ENCODE results near the gene CFAP20DC.
"Not testable (repeated sequence)": the region's sequence is repeated elsewhere in the genome, so short reads cannot be mapped to it uniquely, and the experiment has no call there.

Gene CFAP20DC

DNA sequence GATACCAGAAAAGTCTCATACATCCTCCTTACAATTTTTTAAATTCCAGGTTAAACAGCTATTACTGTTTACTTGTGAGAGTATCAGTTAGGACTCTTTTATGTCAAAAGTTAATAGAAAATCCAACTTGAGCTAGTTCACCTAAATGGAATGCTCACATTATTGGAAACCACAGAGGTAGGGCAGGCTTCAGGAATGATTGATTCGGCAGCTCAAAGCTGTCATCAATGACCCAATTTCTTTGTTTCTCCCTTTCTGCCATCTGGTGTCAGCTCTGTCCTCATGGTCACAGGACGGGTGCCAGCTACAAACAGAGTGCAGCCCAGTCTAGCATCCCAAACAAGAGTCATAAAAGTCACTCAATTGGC, 32.2 kb downstream of the CFAP20DC start:
- no peak for DNase-seq

DNA sequence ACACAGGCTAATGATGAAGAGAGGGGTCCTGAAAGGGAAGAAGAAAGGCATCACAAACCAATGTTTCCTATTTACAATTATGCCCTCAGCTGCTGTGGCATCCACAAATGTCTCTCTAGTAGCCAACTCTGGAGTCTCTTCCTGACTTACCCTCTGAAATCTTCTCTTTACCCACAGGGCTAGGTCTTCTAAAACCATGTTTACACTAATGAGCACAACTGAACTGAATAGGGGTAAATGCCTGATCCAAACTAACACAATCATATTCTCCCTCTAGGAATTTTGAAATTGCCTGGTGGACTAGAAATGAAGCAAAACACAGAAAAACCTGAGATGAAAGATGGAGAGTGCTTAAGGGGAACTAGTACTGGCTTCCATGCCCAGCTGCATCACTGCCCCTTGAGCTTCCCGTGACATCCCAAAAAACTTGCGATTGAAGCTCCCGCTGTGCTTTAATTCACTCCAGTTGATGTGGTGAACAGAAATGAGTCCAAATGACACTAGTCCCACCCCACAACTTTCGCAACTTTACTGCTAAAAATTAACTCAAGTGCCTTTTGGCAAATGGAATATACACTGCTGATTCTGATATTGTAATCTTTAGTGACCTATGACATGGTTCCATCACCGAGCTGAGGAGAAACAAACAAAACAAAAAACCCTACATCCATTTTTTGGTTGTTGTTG, 32.8 kb downstream of the CFAP20DC start:
- no peak for DNase-seq

DNA sequence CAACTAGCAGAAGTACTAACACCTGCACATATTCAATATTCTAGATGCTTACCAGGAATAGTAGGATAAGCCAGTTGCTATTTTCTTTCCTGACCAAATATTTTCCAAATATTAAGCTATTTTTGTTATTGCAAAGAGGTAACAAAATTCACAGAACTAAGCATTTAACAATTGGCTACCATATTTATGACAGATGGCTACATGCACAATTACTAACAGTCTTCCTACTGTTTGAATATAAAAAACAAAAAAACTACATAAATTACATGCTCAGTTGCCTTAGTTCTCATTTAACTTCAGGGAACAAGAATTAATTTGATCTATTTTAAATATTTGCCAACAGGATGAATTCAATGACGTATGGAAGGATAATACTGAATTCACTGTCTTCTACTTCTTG, 36.2 kb downstream of the CFAP20DC start:
- DNase-seq, result no peak

DNA sequence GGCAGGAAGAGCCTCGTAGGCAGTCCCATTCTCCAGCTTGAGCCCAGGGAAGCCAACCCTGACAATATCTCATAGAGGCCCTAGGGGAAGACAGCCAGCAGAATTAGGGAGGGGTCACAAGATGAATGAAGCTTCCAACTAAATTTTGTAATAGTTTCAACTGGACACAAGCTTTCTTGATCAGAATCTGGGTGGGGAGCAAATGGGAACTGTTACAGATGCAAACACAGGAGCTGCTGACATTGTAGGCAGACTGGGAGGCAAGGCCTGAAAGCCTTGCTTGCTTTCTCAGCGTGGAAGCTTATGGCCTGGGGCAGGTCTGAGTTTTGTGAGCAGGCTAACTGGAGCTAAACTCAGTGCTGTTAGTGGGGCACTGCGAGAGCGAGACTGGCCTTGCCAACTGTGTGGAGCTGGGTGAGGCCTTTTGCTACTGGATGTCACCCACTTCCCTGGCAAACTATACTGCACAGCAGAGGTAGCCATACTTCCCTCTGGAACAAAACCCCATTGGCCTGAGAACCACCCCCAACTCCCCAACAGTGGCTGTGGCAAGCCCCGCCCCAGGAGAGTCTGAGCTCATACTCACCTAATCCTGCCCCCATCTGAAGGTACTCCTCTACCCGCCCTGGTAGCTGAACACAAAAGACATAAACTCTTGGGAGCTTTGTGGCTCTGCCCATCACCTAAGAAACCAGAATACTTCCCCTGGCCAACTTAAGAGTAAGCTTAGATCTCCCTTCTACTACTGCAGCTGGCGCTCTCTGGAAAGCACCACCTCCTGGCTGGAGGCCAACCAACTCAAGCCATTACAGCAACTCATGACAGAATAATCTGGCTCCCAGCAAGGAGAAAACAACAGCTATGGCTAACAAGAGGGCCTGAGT, 42.9 kb downstream of the CFAP20DC start:
- DNase-seq, result peak in 1 of 3 experiments; percentile 1

DNA sequence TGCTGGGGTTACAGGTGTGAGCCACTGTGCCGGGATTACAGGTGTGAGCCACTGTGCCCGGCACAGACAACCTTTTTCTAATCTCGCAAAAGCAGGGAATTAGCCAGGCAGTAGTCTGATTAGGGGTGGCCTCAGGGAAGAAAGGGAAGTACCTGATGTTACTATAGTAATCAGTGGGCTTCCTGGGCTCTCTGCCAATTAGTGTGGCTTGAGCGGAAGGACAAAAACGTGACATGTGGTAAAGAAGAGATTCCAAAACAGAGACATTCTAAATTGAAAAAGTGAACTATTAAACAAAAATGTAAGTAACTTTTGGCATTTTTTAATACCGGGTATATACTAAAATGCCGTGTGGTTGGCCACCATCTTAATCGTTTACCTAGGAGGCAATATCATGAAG, 48.1 kb downstream of the CFAP20DC start:
- peak in 1 of 3 experiments; percentile 6 for DNase-seq

DNA sequence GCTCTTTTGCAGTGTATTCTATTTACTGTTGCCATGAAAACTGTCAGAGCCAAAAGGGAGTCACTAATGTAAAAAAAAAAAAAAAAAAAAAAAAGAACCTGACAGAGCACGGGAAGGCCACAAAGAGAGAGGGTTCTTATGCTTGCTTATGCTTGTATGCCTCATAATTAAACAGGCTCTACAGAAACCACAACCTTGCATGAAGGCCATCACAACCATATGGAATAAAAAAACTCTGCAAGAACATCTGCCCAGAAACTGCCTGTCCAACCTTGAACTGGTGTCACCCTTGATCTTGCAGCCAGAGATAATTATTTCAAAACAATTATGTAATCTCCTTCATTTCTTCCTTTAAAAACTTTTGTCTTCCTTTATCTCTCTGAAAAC, 50.1 kb downstream of the CFAP20DC start:
- DNase-seq, result peak in 1 of 3 experiments; percentile 30

DNA sequence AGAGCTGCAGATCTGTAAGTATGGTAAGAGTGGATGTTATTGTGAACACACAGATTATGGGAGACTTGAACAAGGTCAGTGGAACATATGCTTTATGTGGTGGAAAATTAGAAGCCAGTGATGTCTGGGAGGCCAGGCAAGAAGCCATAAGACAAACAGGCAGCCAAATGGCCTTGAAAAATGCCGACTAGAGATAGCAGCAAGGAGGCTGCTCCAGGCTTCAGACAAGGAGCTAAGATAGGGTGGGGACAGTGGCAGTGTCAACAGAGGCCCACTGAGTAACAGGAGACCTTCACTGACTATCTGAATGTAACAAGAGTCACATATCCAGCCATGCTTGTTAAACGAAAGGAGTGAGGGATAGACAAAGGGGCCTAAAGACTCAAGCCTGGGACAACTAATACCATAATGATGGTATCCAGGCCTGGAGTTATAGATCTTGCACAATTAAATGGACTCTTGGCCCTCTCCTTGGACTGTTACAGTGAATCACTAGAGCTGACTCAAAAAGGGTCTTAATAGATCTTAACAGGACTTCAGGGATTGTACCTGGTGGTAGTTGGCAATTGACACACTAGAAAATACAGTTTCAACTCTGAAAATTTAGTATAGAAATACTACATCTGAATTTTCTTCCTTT, 50.6 kb downstream of the CFAP20DC start:
- DNase-seq, result no peak

DNA sequence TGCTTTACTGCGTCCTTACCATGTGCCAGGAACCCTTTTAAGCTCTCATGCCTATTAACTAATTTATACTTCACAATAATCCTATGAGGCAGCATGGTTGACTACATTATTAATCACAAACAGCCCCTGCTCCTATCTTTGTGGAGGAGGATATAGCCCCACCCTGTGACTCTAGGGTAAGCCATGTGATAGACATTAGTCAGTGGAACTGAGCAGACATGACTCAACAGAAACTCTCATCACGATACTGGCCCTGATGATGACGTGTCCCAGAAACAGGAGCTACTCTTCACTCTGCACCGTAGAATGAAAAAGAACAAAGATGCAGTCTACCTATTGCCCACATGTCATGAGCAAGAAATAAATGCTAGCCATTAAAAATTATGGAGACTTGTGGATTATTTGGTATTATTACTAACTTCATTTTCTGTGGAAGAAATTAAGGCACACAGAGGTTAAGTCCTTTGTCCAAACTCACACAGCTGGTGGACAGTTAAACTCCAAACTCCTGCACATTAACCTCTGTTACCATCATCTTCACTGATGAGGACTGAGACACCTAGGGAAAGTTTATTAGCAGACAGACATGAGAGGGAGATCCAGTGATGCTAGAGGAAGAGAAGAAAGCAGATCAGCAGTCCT, 51.2 kb downstream of the CFAP20DC start:
- no peak for DNase-seq

DNA sequence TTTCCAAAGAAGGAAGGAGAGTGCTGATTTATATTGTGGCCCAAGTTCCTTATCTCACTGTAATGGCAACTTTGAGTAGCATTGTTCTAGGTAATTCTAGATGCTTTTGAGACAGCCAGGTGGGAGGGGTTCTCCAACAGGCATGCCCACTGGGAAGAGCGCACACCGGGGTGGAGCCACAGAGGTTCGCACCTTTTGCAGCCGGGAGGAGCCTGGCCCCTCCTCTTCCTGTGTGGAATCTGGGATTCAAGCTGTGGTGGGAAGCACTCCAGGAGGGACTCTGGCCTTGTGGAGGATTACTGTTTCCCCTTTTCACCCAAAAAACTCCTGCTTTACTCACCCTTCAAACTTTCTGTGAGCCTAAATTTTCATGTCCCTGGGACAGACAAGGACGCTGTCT, 53.1 kb downstream of the CFAP20DC start:
- no peak for DNase-seq

DNA sequence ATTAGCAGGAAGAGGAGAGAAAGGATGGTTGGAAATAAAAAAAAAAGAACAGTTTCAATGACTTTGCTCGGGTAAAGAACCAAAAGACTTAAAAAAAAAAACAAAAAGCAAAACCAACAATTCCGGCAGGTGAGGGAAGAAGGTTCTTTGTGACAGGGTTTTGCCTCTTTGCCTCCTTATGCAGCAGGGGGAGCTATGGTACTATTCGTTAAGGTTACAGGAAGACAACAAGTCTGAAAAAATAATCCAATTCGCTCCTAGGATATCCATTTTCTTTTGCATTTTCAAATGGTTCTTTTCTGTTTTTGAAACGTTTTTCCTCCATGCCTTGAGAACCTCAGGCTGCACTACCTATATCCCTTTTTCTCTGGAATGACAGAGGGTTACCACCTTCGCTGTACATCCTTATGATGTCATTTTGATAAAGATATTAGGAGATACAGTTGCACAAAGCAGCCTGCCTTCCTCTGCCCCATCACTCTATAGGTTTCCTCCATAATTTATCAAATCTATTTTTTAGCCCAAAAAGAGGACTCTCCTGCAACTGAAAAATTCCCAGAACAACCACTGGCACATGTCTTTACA, 55.0 kb downstream of the CFAP20DC start:
- peak; percentile 33 to 81 (median 68) for DNase-seq

DNA sequence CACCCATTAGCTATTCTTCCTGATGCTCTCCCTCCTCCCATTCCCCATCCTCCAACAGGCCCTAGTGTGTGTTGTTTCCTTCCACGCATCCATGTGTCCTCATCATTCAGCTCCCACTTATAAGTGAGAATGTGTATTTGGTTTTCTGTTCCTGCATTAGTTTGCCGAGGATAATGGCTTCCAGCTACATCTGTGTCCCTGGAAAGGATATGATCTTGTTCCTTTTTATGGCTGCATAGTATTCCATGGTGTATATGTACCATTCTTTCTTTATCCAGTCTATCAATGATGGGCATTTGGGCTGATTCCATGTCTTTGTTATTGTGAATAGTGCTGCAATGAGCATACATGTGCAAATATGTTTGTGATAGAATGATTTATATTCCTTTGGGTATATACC, 56.3 kb downstream of the CFAP20DC start:
- no peak for DNase-seq

DNA sequence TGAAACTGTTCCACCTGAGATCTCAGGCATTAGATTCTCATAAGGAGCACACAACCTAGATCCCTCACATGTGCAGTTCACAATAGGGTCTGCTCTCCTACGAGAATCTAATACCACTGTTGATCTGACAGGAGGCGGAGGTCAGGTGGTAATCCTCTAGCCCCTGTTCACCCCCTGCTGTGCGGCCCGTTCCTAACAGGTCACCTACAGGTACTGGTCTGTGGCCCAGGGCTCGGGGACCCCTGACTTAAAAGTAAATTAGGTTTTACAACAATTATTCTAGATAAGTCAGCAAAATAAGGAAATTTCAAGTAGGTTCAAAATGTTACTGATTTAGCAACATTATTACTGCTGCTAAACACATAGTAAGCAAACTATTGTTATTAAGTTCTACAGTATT, 58.2 kb downstream of the CFAP20DC start:
- no peak for DNase-seq

DNA sequence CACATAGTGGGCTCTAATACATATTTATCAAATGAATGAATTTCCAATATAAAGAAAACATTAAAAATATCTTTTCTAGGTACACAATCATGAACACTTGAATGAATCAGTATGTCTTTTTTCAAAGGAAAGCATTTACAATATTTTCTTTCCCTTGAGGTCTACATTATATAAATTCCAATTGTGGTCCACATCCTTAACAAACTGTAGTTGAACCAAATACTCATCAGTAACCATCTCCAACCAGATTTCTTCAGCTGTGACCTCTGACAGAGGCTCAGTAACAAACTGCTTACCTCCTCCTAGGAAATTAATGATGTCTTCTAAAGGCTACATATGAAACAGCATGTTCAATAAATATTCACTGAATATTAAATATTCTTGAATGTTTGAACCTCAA, 58.8 kb downstream of the CFAP20DC start:
- DNase-seq, result no peak

DNA sequence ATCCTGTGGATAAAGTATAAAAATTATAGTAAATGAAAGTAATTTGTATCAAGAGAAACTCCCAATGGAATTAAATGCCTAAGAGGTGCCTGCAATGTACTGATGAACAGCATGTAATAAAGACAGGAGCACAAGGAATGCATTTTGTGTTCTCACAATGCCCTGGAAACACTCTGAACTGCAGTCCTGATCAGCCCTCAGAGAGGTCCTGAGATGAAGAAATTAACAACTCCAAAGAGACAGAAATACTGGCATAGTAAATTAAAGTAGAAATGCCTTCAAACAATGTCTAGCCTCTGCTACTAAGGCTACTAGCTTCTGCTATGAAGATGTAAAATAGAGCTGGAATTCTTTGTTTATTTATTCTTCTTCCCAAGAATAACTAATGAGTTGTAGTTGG, 59.9 kb downstream of the CFAP20DC start:
- DNase-seq, result no peak

DNA sequence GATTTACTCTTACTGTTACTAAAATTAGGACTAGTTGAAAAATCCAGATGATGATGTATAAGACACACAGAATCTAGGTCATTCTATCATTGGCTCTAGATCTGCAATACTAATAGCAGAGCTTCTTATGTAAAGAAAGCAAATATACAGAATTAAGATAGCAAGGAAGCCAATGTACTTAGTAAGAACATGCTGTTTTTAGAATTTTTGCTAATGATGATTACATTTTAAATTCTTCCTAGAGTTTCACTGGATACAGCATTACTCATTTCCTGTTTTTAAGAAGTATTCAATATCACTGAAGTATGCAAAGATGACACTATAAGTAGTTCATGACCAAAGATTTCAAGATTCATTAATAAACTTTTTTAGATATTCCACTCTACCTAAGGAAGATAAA, 60.7 kb downstream of the CFAP20DC start:
- no peak for DNase-seq

DNA sequence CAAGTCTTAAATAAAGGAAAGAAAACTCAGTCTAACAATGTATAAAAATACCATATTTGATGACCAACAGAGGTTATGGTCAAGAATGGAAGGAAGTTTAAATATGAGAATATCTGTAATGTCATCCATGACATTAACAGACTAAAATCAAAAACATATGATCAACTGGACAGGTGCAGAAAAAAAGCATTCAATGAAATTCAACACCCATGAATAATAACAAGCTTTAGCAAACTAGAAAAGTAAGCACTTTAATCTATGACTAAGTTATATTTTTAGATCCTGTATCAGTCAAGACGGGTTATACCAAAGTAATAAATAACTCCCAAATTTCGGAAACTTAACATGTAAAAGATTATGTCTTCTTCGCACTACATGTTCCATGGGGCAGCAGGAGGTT, 61.8 kb downstream of the CFAP20DC start:
- DNase-seq, result no peak

DNA sequence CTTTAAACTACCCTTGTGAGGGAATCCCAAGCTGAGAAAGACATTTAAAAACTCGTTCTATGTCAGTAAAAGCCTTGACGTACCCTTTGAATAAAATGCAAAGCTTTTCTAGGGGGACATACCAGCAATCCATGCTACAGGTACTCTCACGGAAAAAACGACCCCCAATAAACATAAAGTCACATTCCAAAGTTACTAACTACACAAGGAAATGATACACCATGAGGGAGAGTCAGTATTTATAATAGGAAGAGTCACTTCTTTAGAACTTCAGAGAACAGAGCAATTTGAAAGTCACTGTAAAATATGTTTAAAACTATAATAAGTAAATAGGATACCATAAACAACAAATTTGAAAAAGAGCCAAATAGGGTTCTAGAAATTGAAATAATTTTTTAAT, 63.2 kb downstream of the CFAP20DC start:
- DNase-seq, result no peak

DNA sequence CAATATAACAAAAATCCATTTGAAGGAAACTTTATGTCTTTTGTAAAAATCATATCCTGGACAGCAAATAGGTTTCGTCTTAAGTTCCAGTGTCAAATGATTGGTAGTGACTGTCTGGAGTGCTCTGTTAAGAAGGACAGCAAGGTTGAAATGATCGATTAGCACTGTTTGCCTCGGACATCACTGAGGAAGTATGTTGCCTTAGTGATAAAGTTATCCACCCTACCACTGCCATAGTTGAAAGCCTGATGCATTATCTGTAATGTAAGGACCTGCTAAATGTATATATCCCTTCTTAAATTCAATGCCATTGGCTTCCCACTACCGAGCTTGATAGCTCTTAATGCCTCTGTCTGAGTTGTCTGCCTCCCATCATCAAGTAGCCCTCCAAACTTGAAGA, 70.0 kb downstream of the CFAP20DC start:
- no peak for DNase-seq

DNA sequence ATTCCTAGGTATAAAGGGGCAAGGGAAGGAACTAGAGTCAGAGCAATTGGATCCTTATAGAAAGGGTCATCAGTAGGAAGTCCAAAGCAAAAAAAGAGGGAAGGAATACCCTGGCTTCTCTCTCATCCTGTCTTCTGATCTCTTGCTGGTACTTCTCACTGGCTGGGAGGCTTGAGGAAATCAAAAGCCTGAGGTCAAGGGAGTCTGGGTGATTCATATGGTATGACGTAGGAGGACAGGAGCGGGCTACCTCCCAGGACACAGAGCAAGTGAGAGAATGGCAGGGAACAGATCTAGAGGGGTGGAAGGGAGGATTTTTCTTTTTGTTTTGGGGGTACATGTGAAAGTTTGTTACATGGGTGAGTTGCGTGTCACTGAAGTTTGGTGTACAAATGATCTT, 76.0 kb downstream of the CFAP20DC start:
- no peak for DNase-seq

DNA sequence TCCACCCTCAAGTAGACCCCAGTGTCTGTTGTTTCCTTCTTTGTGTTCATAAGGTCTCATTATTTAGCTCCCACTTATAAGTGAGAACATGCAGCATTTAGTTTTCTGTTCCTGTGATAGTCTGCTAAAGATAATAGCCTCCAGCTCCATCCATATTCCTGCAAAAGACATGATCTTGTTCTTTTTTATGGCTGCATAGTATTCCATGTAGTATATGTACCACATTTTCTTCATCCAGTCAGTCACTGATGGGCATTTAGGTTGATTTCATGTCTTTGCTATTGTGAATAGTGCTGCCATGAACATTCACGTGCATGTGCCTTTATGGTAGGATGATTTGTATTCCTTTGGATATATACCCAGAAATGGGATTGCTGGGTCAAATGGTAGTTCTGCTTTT, 82.0 kb downstream of the CFAP20DC start:
- not testable (repeated sequence) for DNase-seq

DNA sequence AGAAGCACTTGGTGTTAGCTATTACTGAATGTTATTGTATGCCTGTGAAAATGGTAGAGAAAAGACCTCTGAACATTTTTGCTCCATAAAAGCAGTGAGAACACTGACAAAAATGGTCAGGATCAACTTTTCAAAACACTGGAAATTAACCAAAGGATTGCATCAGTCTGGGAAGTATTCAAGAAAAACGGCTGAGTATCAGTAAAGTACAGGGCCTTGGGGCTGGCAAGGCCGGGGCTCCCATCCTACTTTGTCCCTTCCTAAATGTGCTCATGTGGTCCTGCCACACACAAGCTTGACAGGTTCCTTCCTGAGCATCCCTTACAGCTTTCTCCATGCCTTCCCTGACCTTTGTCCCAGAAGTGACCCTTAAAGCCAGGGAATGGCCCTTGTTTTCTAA, 84.0 kb downstream of the CFAP20DC start:
- no peak for DNase-seq

DNA sequence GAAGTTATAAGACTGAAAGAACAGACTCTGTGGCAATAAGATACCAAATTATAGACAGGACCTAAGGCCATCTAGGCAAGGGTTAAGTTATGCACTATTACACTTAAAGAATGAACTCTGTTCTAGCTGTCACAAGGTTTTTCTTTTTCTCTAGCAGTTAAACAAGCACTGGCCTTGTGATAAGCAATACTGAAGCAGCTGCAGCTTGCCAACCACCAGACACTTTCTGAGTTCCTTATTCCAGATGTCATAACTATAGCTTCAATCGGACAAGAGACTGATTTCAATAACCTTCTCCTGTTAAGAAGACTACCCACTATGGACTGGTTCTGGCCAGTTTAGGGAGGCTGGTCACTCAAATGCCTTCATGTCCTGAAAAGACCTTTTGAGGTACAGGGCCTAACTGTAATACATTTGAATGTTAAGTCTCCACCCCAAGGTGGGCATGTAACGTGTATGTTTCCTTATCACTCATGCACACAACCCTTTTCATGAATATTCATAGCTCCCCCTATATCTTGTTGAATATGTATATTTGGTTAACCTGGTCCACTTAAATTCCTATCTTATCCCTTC, 85.8 kb downstream of the CFAP20DC start:
- DNase-seq, result no peak

DNA sequence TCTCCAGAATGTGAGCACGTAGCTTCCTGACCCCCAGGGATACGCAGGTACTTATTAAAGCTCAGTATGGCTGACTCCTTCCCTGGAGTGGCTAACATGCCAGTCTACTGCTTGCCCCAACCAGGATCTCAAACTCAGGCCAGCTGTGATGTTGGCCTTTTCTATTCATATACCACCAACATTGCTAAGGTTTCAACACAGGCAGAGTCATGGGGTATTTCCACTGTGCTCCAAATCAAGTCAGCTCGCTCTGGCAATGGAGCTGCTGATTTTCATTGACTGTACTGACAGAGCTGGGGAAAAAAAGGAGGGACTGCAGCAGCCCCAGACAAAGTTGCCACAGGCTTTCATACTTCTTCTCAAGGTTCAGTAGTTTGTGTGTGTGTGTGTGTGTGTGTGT, 87.0 kb downstream of the CFAP20DC start:
- no peak for DNase-seq

Measured in NCI-H1417 (cell line).